GM10847 (cell line): ENCODE data around the gene EPN1.

ENCODE experiments used
- POLR2A ChIP-seq: IDR thresholded peaks from 2 replicates; pipeline ENCODE4 v1.6.1; 2011; ENCODE audit not compliant: insufficient read length; ENCODE audit errors: extremely low read depth

The EPN1 gene

GRCh38 chr19:55674841-55675660 is at the start of gene EPN1:
Gene EPN1, plus strand, starts transcription at chr19:55675226. Its CDS starts 3,402 bp downstream, at chr19:55678628.
- TF ChIP-seq POLR2A, result peak; percentile 23

GRCh38 chr19:55626350-55626749 is 48.7 kb upstream of the EPN1 start:
- no peak for TF ChIP-seq POLR2A

- TF ChIP-seq POLR2A, result no peak
These were observed 42.6 kb upstream of the EPN1 start for GRCh38 chr19:55632463-55632834.

GRCh38 chr19:55633861-55634260 is 41.2 kb upstream of the EPN1 start:
- no peak for TF ChIP-seq POLR2A

- TF ChIP-seq POLR2A, result no peak
These were observed 39.7 kb upstream of the EPN1 start for GRCh38 chr19:55635334-55635717.

GRCh38 chr19:55635856-55636440 is 39.1 kb upstream of the EPN1 start:
- no peak for TF ChIP-seq POLR2A

- TF ChIP-seq POLR2A, result no peak
These were observed 38.3 kb upstream of the EPN1 start for GRCh38 chr19:55636723-55637122.

- no peak for TF ChIP-seq POLR2A
These were observed 37.5 kb upstream of the EPN1 start for GRCh38 chr19:55637534-55637933.

GRCh38 chr19:55638864-55639359 is 36.1 kb upstream of the EPN1 start:
- no peak for TF ChIP-seq POLR2A

GRCh38 chr19:55640043-55640576 is 34.9 kb upstream of the EPN1 start:
- TF ChIP-seq POLR2A, result no peak

- no peak for TF ChIP-seq POLR2A
These were observed 34.2 kb upstream of the EPN1 start, which contains the start of gene ZNF580 for GRCh38 chr19:55640577-55641425. Gene ZNF580, plus strand, starts transcription at chr19:55641002. Its CDS starts 1,507 bp downstream, at chr19:55642509.

- no peak for TF ChIP-seq POLR2A
These were observed 33.4 kb upstream of the EPN1 start for GRCh38 chr19:55641426-55642152.

- no peak for TF ChIP-seq POLR2A
These were observed 32.6 kb upstream of the EPN1 start for GRCh38 chr19:55642153-55643002.

GRCh38 chr19:55643003-55643886 is 31.8 kb upstream of the EPN1 start, which contains the start of gene ZNF581:
Gene ZNF581, plus strand, starts transcription at chr19:55643649. Its CDS starts 923 bp downstream, at chr19:55644572.
- peak; percentile 54 for TF ChIP-seq POLR2A
